Heart left ventricle (tissue), 16 donors: ENCODE measurements around the gene TMEM135. TPM values are rescaled to one million over a fixed set of nuclear protein-coding genes. Genes with fewer than 3 reads are reported as not detected.

Experiments used
- ATAC-seq, 4 donors: fragments of 200-7000 bp; cut with Tn5 transposase; one replicate each; pipeline ENCODE4 v1.9.1; 2020 to 2022; ENCODE audit warnings: moderate library complexity in 4 of 4, mild to moderate bottlenecking in 3 of 4, moderate number of reproducible peaks in 1 of 4
- DNase-seq, 5 donors: peaks; one replicate each; pipeline ENCODE4 v3.0.0-alpha.2; 2020
- H3K27ac ChIP-seq, 12 donors: fragments of 200-600 bp; sonication (generic) in 4 of 12; one replicate each; pipeline versions ENCODE4 v1.5.0 to v1.8.0; 2016 to 2022; ENCODE audit warnings: mild to moderate bottlenecking in 2 of 12
- H3K27me3 ChIP-seq, 9 donors: fragments of 200-600 bp; sonication (generic) in 2 of 9; one replicate each; pipeline versions ENCODE4 v1.5.1 to v1.8.0; 2016 to 2022; ENCODE audit warnings: mild to moderate bottlenecking in 3 of 9
- H3K36me3 ChIP-seq, 9 donors: fragments of 200-600 bp; sonication (generic) in 2 of 9; one replicate each; pipeline versions ENCODE4 v1.5.0 to v1.8.0; 2018 to 2022; ENCODE audit warnings: mild to moderate bottlenecking in 2 of 9
- H3K4me1 ChIP-seq, 12 donors: fragments of 200-600 bp; sonication (generic) in 4 of 12; one replicate each; pipeline versions ENCODE4 v1.5.0 to v1.8.0; 2016 to 2022; ENCODE audit warnings: mild to moderate bottlenecking in 3 of 12
- H3K4me3 ChIP-seq, 12 donors: fragments of 200-600 bp; sonication (generic) in 4 of 12; one replicate each; pipeline versions ENCODE4 v1.5.0 to v1.8.0; 2017 to 2022; ENCODE audit warnings: mild to moderate bottlenecking in 9 of 12, moderate library complexity in 4 of 12
- H3K9me3 ChIP-seq, 12 donors: fragments of 200-600 bp; sonication (generic) in 4 of 12; one replicate each; pipeline versions ENCODE4 v1.5.0 to v1.8.0; 2016 to 2022; ENCODE audit warnings: mild to moderate bottlenecking in 1 of 12
- POLR2A ChIP-seq, 2 donors: fragments of 450-650 bp; IDR thresholded peaks; one replicate each; pipeline ENCODE4 v1.6.1; 2017; ENCODE audit warnings: antibody characterized with exemption in 2 of 2, mild to moderate bottlenecking in 2 of 2, moderate library complexity in 2 of 2
- WGBS, 4 donors: extraction: QIAGEN DNeasy Blood & Tissue Kit in 2 of 4; methylation state at CpG; one replicate each; pipeline versions ENCODE4 v1.1.5 to v1.1.7; 2013 to 2018; 5-methylcytosine and 5-hydroxymethylcytosine counted together
- intact Hi-C, 10 donors: fragments of 100-400 bp; cut with DNase I; formaldehyde crosslinking; loops; one replicate each; pipeline versions ENCODE4 v1.11.1 to v1.14.2; 2022
- polyA plus RNA-seq, 2 donors: library from polyadenylated mRNA; stranded (reverse); fragments of 200-250 nt; gene quantifications; one replicate each; pipeline ENCODE4 v1.2.3, GENCODE V29; 2013
- total RNA-seq, 9 donors: library from RNA; depleted of rRNA in 2 of 9; stranded (reverse); fragments of >200 nt in 2 of 9; fragmentation: NEBNext Ultra II Directional in 3 of 9; extraction: Animal tissue kit (Norgen Biotek cat#: 25700) in 3 of 9; gene quantifications; one replicate each; pipeline versions ENCODE4 v1.1.0 to v1.2.4, GENCODE V29; 2016 to 2023
- TF ChIP-seq, protein P1 (sequence below), 12 donors: fragments of 200-600 bp; sonication (generic) in 4 of 12; IDR thresholded peaks; one replicate each; pipeline versions ENCODE4 v1.5.0 to v1.8.0; 2018 to 2022; ENCODE audit warnings: antibody characterized with exemption in 12 of 12, mild to moderate bottlenecking in 5 of 12
- donor health status: ischemic (EF 13 %, LVEDD 7.1; RV severe dilation, severe dysfunction).
- donor health status: healthy with polysubstance abuse.
- donor health status: DM: no; HTN: yes; CAD: no.
- donor health status: DM: no; HTN: no; CAD: no.
- donor health status: ischemic (EF 25% LVEDD 6.9; RV normal size, moderate dysfunction).
- donor health status: ischemic (EF 25% LVEDD 5.7; RV mildly dilated, moderate dysfunction).
- donor health status: healthy.
- donor health status: DM: yes; HTN: yes; CAD: no.
- donor health status: ischemic (EF 35%, LVEDD 5.7; RV mildly dilated, moderate dysfunction).
- donor health status: nonischemic (EF 11% LVEDD 7.7; RV severe dilation, severe dysfunction).
- donor health status: DM: yes; HTN: yes; CAD: no.
- donor health status: PGD.
- donor health status: ischemic (EF 29% LVEDD 5.4; RV normal size, mild dysfunction).
- donor health status: nonischemic (EF 23%, LVEDD 6.1; RV moderate dilation, normal function).

Gene TMEM135
- total and polyA plus RNA-seq, 11 donors = 3.9 to 22.7 (median 14.7) TPM

DNA sequence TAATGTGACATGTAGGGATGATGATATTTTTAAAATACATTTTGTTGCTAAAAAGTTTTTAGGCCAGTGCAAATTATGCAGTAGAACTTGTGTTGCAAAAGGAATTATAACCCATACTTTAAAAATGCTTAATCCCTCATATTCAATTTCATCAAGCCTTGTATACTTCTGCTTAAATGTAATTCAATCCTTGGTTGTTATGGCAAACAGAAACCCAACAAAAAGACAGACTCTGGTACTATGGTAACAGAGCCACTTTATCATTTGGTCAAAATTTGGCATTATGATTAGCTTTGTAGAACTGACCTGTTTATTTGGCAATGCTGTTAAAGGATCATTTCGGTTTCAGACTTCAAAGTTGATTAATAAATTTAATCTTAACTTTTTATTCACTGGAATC lies 284.8 kb downstream of the TMEM135 start:
- 86 to 91% (median 88%) methylated on average over 1 of the region's 1 CpG for WGBS, 4 donors
- Histone ChIP-seq H3K27me3 (no peaks in the 10 kb centered on the region), H3K36me3 (peaks cover 0 to 48% (median 28%) of the 10 kb centered on the region in 9 donors), H3K27ac (no peak overlapping the region), H3K4me1 (no peaks in the 10 kb centered on the region), H3K4me3 (no peak overlapping the region), H3K9me3 (no peaks in the 10 kb centered on the region)
- intact Hi-C loops = no loop called here
- TF ChIP-seq, protein P1, sequence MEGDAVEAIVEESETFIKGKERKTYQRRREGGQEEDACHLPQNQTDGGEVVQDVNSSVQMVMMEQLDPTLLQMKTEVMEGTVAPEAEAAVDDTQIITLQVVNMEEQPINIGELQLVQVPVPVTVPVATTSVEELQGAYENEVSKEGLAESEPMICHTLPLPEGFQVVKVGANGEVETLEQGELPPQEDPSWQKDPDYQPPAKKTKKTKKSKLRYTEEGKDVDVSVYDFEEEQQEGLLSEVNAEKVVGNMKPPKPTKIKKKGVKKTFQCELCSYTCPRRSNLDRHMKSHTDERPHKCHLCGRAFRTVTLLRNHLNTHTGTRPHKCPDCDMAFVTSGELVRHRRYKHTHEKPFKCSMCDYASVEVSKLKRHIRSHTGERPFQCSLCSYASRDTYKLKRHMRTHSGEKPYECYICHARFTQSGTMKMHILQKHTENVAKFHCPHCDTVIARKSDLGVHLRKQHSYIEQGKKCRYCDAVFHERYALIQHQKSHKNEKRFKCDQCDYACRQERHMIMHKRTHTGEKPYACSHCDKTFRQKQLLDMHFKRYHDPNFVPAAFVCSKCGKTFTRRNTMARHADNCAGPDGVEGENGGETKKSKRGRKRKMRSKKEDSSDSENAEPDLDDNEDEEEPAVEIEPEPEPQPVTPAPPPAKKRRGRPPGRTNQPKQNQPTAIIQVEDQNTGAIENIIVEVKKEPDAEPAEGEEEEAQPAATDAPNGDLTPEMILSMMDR (IDR thresholded peaks at IDR 0.05) = no peak
- TF ChIP-seq POLR2A (IDR thresholded peaks at IDR 0.05) = no peak
- ATAC-seq (no peak), DNase-seq (no peak)

DNA sequence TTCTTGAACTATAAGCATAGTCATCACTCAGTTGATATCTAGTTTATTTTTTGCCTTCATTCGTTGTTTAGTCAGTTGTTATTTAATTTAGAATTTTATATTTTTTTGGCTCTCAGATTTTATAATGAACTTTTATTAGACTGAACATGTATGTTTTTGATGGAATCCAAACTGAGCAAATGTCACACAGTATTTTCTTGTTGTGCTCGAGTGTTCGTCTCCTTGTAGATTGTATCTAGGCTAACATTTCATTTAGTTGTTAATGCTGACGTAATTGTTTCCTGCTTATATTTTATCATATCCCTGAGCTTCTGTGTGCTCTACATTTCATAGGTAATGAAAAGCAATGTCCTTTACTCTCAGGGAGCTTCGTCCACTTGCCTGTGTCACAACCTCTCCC lies 286.2 kb downstream of the TMEM135 start:
- 84 to 96% (median 94%) methylated on average over 5 of the region's 5 CpGs for WGBS, 4 donors
- no peak overlapping the region for H3K4me3 ChIP-seq
- H3K36me3 ChIP-seq = peaks cover 0 to 43% (median 28%) of the 10 kb centered on the region in 9 donors
- no peak for TF ChIP-seq POLR2A (IDR thresholded peaks at IDR 0.05)
- TF ChIP-seq, protein P1 (IDR thresholded peaks at IDR 0.05) = no peak
- H3K9me3 ChIP-seq = no peaks in the 10 kb centered on the region
- peaks cover 0 to 1% (median 0%) of the 10 kb centered on the region in 12 donors for H3K4me1 ChIP-seq
- DNase-seq (no peak), ATAC-seq (no peak)
- H3K27me3 ChIP-seq = no peaks in the 10 kb centered on the region
- H3K27ac ChIP-seq = no peak overlapping the region
- intact Hi-C loops = no loop called here

GRCh38 chr11:87324817-87325489 lies 287.2 kb downstream of the TMEM135 start:
- intact Hi-C loops = no loop called here
- Histone ChIP-seq H3K4me3 (no peak overlapping the region), H3K27me3 (no peaks in the 10 kb centered on the region), H3K9me3 (no peaks in the 10 kb centered on the region), H3K4me1 (peaks cover 0 to 12% (median 0%) of the 10 kb centered on the region in 12 donors), H3K27ac (no peak overlapping the region), H3K36me3 (peaks cover 0 to 32% (median 19%) of the 10 kb centered on the region in 9 donors)
- TF ChIP-seq, protein P1 (IDR thresholded peaks at IDR 0.05) = no peak
- TF ChIP-seq POLR2A (IDR thresholded peaks at IDR 0.05) = no peak
- DNase-seq (no peak), ATAC-seq (no peak)

DNA sequence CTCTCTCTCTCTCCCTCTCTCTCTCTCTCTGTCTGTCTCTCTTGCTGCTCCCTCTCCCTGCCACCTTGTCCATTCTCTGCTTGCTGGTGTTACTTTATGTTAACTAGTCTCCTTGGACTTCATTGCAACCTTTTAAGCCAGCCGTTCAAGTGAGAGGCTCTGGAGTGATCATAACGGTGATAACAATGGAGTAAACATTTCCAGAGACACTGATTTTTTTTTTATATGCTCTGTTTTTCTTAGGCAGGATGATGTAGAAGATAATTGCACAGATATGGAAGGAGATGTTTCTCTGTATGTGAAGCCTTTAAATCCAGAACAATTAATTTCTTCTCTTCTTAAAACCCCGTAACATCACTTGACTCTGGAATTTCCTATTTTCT lies 287.7 kb downstream of the TMEM135 start:
- Histone ChIP-seq H3K27ac (no peak overlapping the region), H3K36me3 (peaks cover 0 to 28% (median 17%) of the 10 kb centered on the region in 9 donors), H3K4me3 (no peak overlapping the region), H3K4me1 (peaks cover 0 to 16% (median 0%) of the 10 kb centered on the region in 12 donors), H3K27me3 (no peaks in the 10 kb centered on the region), H3K9me3 (no peaks in the 10 kb centered on the region)
- TF ChIP-seq, protein P1 (IDR thresholded peaks at IDR 0.05) = no peak
- TF ChIP-seq POLR2A (IDR thresholded peaks at IDR 0.05) = no peak
- WGBS, 4 donors = 69 to 73% (median 71%) methylated on average over 3 of the region's 3 CpGs
- DNase-seq (no peak), ATAC-seq (no peak)
- intact Hi-C loops = no loop called here
